IPS-20b (cell line): ENCODE results near the gene VWF.
"Not testable (repeated sequence)": the region's sequence is repeated elsewhere in the genome, so short reads cannot be mapped to it uniquely, and the experiment has no call there.

Experiments
- H3K27ac ChIP-seq: one replicate; pipeline ENCODE4 v1.5.1; 2013; ENCODE audit warnings: low read length
- H3K27me3 ChIP-seq: 2 replicates; pipeline ENCODE4 v1.6.1; 2013; ENCODE audit warnings: mild to moderate bottlenecking, low read length, inconsistent platforms; ENCODE audit not compliant: insufficient read depth
- H3K36me3 ChIP-seq: 2 replicates; pipeline ENCODE4 v1.6.1; 2013; ENCODE audit warnings: low read depth, mild to moderate bottlenecking, inconsistent platforms, low read length, moderate library complexity; ENCODE audit not compliant: insufficient read depth
- H3K4me1 ChIP-seq: 2 replicates; pipeline ENCODE4 v1.6.1; 2013; ENCODE audit warnings: mild to moderate bottlenecking, control low read depth, inconsistent platforms, low read length, moderate library complexity; ENCODE audit not compliant: insufficient read depth
- H3K4me3 ChIP-seq: 2 replicates; pipeline ENCODE4 v1.5.1; 2013; ENCODE audit warnings: mild to moderate bottlenecking, low read length, inconsistent platforms
- H3K9ac ChIP-seq: 2 replicates; pipeline ENCODE4 v1.6.1; 2013; ENCODE audit warnings: low read depth, mild to moderate bottlenecking, inconsistent platforms, low read length, moderate library complexity
- H3K9me3 ChIP-seq: 2 replicates; pipeline ENCODE4 v1.6.1; 2013; ENCODE audit warnings: mild to moderate bottlenecking, low read depth, low read length, inconsistent platforms; ENCODE audit not compliant: insufficient read depth

VWF gene

GRCh38 chr12:6116471-6117021 is 7.9 kb downstream of the VWF start:
- Histone ChIP-seq H3K36me3 (no peaks in the 10 kb centered on the region), H3K4me3 (no peak overlapping the region), H3K9me3 (no peaks in the 10 kb centered on the region), H3K4me1 (no peaks in the 10 kb centered on the region), H3K27ac (no peak overlapping the region), H3K27me3 (no peaks in the 10 kb centered on the region), H3K9ac (no peak overlapping the region)

DNA sequence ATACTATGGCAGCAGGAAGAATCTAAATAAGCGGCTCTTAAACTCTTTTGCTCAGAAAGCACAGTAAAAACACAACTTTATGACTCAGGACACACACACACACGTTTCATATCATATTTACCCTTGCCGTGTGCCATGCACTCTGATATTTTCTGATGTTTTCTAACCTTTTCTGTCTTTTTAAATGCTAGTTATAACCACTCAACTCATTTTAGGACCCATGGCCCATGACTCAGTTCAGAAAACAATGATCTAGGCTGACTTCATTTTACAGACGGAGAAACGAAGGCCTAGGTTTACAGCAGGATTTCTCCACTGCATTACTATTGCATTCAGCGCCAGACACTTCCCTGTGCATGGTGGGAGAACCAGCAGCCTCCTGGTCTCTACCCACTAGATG is 9.1 kb downstream of the VWF start:
- H3K27ac ChIP-seq = no peak overlapping the region
- no peaks in the 10 kb centered on the region for H3K36me3 ChIP-seq

GRCh38 chr12:6114476-6114870 is 10.0 kb downstream of the VWF start:
- Histone ChIP-seq H3K36me3 (no peaks in the 10 kb centered on the region), H3K4me3 (no peak overlapping the region), H3K9me3 (no peaks in the 10 kb centered on the region), H3K4me1 (no peaks in the 10 kb centered on the region), H3K27me3 (no peaks in the 10 kb centered on the region), H3K9ac (no peak overlapping the region), H3K27ac (no peak overlapping the region)

More for the DNA sequence above, 9.1 kb downstream of the VWF start:
- Histone ChIP-seq H3K27me3 (no peaks in the 10 kb centered on the region), H3K9ac (no peak overlapping the region), H3K9me3 (no peaks in the 10 kb centered on the region), H3K4me1 (no peaks in the 10 kb centered on the region), H3K4me3 (no peak overlapping the region)

GRCh38 chr12:6113691-6114475 is 10.6 kb downstream of the VWF start:
- Histone ChIP-seq H3K36me3 (no peaks in the 10 kb centered on the region), H3K4me1 (no peaks in the 10 kb centered on the region), H3K27ac (no peak overlapping the region), H3K4me3 (no peak overlapping the region), H3K9ac (no peak overlapping the region), H3K27me3 (no peaks in the 10 kb centered on the region), H3K9me3 (no peaks in the 10 kb centered on the region)

GRCh38 chr12:6112004-6112403 is 12.5 kb downstream of the VWF start:
- Histone ChIP-seq H3K4me1 (no peaks in the 10 kb centered on the region), H3K9ac (no peak overlapping the region), H3K9me3 (no peaks in the 10 kb centered on the region), H3K27ac (no peak overlapping the region), H3K27me3 (no peaks in the 10 kb centered on the region), H3K36me3 (no peaks in the 10 kb centered on the region), H3K4me3 (no peak overlapping the region)

DNA sequence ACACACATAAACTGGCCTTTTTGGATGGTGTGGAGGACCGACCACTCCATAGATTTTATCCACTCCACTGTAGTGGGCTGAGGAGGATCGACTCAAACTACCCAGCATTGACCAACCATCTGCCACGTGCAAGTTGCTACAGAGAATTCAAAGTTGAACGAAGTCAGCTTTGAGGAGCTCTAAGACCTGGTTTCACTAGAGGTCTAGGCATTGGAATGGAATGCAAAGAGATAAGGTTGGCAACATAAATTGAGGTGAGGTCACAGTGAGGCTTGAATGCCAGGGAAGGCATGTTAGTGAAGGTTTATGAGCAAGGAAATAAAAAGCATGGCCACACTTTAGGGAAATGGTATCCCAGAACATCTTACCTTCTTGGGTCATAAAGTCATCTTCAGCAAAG is 14.5 kb downstream of the VWF start:
- Histone ChIP-seq H3K4me3 (no peak overlapping the region), H3K9me3 (no peaks in the 10 kb centered on the region), H3K36me3 (no peaks in the 10 kb centered on the region)

GRCh38 chr12:6106218-6106617 is 18.3 kb downstream of the VWF start:
- H3K27ac ChIP-seq = no peak overlapping the region
- H3K36me3 ChIP-seq = no peaks in the 10 kb centered on the region
- no peak overlapping the region for H3K9ac ChIP-seq
- no peaks in the 10 kb centered on the region for H3K4me1 ChIP-seq
- H3K9me3 ChIP-seq = no peaks in the 10 kb centered on the region
- H3K27me3 ChIP-seq = no peaks in the 10 kb centered on the region
- H3K4me3 ChIP-seq = no peak overlapping the region

More for the DNA sequence above, 14.5 kb downstream of the VWF start:
- Histone ChIP-seq H3K27ac (no peak overlapping the region), H3K4me1 (no peaks in the 10 kb centered on the region), H3K9ac (no peak overlapping the region), H3K27me3 (no peaks in the 10 kb centered on the region)

DNA sequence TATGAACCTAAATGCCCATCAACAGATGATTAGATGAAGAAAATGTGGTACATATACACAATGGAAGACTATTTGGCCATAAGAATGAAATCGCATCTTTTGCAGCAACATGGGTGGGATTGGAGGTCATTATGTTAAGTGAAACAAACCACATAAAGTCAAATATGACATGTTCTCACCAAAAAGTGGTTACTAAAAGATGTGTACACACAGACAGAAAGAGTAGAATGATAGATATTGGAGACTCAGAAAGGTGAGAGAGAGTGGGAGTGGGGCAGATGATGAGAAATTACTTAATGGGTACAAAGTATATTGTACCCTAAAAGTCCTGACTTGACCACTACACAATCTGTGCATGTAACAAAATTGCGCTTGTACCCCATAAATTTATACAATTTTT is 19.6 kb downstream of the VWF start:
- Histone ChIP-seq H3K36me3 (no peaks in the 10 kb centered on the region), H3K4me1 (no peaks in the 10 kb centered on the region), H3K27ac (no peak overlapping the region), H3K9ac (no peak overlapping the region), H3K27me3 (no peaks in the 10 kb centered on the region), H3K4me3 (no peak overlapping the region), H3K9me3 (no peaks in the 10 kb centered on the region)

- no peaks in the 10 kb centered on the region for H3K4me1 ChIP-seq
- no peaks in the 10 kb centered on the region for H3K9me3 ChIP-seq
- H3K36me3 ChIP-seq = no peaks in the 10 kb centered on the region
- H3K9ac ChIP-seq = no peak overlapping the region
- H3K27me3 ChIP-seq = no peaks in the 10 kb centered on the region
- H3K4me3 ChIP-seq = no peak overlapping the region
- H3K27ac ChIP-seq = no peak overlapping the region
Observed at GRCh38 chr12:6104027-6104426, 20.4 kb downstream of the VWF start.

- not testable (repeated sequence) for H3K9ac ChIP-seq, H3K27ac ChIP-seq, H3K36me3 ChIP-seq, H3K4me3 ChIP-seq, H3K27me3 ChIP-seq, H3K4me1 ChIP-seq, H3K9me3 ChIP-seq
Observed at GRCh38 chr12:6102021-6102420, 22.4 kb downstream of the VWF start.

- Histone ChIP-seq H3K9ac (no peak overlapping the region), H3K27ac (no peak overlapping the region), H3K36me3 (no peaks in the 10 kb centered on the region), H3K9me3 (no peaks in the 10 kb centered on the region), H3K27me3 (no peaks in the 10 kb centered on the region), H3K4me3 (no peak overlapping the region), H3K4me1 (no peaks in the 10 kb centered on the region)
Observed at GRCh38 chr12:6099316-6099715, 25.2 kb downstream of the VWF start.

DNA sequence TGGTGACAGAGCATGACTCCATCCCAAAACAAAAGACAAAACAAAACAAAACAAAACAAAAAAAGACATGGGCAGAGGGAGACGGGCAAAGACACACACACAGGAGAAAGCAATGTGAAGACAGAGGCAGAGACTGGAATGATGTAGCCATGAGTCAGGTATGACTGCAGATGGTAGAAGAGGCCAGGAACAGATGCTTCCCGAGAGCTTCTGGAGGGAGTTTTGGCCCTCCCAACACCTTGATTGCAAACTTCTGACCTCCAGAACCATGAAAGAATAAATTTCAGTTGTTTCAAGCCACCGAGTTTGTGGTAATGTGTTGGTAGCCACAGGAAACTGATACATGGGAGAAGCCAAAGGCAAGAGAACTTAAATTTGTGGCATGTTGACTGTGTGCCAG is 27.1 kb downstream of the VWF start:
- H3K27ac ChIP-seq = no peak overlapping the region
- H3K4me3 ChIP-seq = no peak overlapping the region

More for the DNA sequence above, 27.1 kb downstream of the VWF start:
- Histone ChIP-seq H3K4me1 (no peaks in the 10 kb centered on the region), H3K9ac (no peak overlapping the region), H3K27me3 (no peaks in the 10 kb centered on the region), H3K9me3 (no peaks in the 10 kb centered on the region), H3K36me3 (no peaks in the 10 kb centered on the region)
